Fibroblast of lung (primary cell): ENCODE results near the gene C9orf43. TPM values are rescaled to one million over a fixed set of nuclear protein-coding genes. Genes with fewer than 3 reads are reported as not detected.

ENCODE experiments used
- DNase-seq, 2 donors: peaks; one replicate each; pipeline versions ENCODE4 v3.0.0 to v3.0.0-alpha.2; 2010; ENCODE audit warnings: low read depth in 2 of 2
- H2AFZ ChIP-seq: 2 replicates; pipeline ENCODE4 v1.5.1; 2012; ENCODE audit warnings: low read length, control low read depth, inconsistent platforms
- H3K27ac ChIP-seq: 2 replicates; pipeline ENCODE4 v1.5.1; 2011; ENCODE audit warnings: low read length, control low read depth; ENCODE audit not compliant: insufficient read depth
- H3K27me3 ChIP-seq: 2 replicates; pipeline ENCODE4 v1.5.1; 2011; ENCODE audit warnings: mild to moderate bottlenecking, low read length; ENCODE audit not compliant: control insufficient read depth, insufficient read depth
- H3K36me3 ChIP-seq: 2 replicates; pipeline ENCODE4 v1.5.1; 2011; ENCODE audit warnings: low read length; ENCODE audit not compliant: control insufficient read depth, insufficient read depth
- H3K4me1 ChIP-seq: 2 replicates; pipeline ENCODE4 v1.5.1; 2011; ENCODE audit warnings: low read length; ENCODE audit not compliant: control insufficient read depth, insufficient read depth; ENCODE audit errors: extremely low read depth
- H3K4me2 ChIP-seq: 2 replicates; pipeline ENCODE4 v1.5.1; 2011; ENCODE audit warnings: low read length, control low read depth; ENCODE audit not compliant: insufficient read depth; ENCODE audit errors: extremely low read depth
- H3K4me3 ChIP-seq, 4 experiments: fragments of 200-600 bp in 1 of 4; sonication (generic) in 1 of 4; replicated peaks in 1 of 4; 2 replicates each; pipeline ENCODE4 v1.5.1; 2011 to 2016; ENCODE audit warnings: low read length in 4 of 4, low read depth in 3 of 4, mild to moderate bottlenecking in 3 of 4, control low read depth in 2 of 4, inconsistent platforms in 1 of 4, mixed read lengths in 1 of 4; ENCODE audit not compliant: insufficient read depth in 1 of 4; ENCODE audit errors: control extremely low read depth in 1 of 4
- H3K79me2 ChIP-seq: 2 replicates; pipeline ENCODE4 v1.5.1; 2012; ENCODE audit warnings: mild to moderate bottlenecking, low read length, inconsistent platforms; ENCODE audit not compliant: control insufficient read depth, insufficient read depth
- H3K9ac ChIP-seq: 2 replicates; pipeline ENCODE4 v1.5.1; 2011; ENCODE audit warnings: mild to moderate bottlenecking, low read length, control low read depth; ENCODE audit not compliant: insufficient read depth
- H3K9me3 ChIP-seq: 2 replicates; pipeline ENCODE4 v1.5.1; 2012; ENCODE audit warnings: low read depth, low read length; ENCODE audit not compliant: control insufficient read depth, insufficient read depth
- H4K20me1 ChIP-seq: 2 replicates; pipeline ENCODE4 v1.5.1; 2011; ENCODE audit warnings: low read length; ENCODE audit not compliant: control insufficient read depth, insufficient read depth; ENCODE audit errors: extremely low read depth
- CTCF ChIP-seq, 2 donors: IDR thresholded peaks in 1 of 2; conservative IDR thresholded peaks in 1 of 2; 1 replicate in 1 of 2; 2 replicates in 1 of 2; pipeline ENCODE4 v1.5.1; 2011 to 2012; ENCODE audit warnings: low read length in 2 of 2, control low read depth in 1 of 2, inconsistent platforms in 1 of 2, low read depth in 1 of 2, mild to moderate bottlenecking in 1 of 2
- EZH2 ChIP-seq: IDR thresholded peaks from 2 replicates; pipeline ENCODE4 v1.5.1; 2012; ENCODE audit warnings: low read length, control low read depth, mild to moderate bottlenecking; ENCODE audit errors: missing control alignments
- polyA plus RNA-seq, 2 donors: library from polyadenylated mRNA; depleted of rRNA in 1 of 2; stranded (reverse) in 1 of 2; unstranded in 1 of 2; fragments of >200 nt; gene quantifications; 2 replicates each; pipeline ENCODE4 v1.2.1, GENCODE V29; 2011 to 2012; ENCODE audit warnings: missing spikeins in 1 of 2
- total RNA-seq: library from RNA; depleted of rRNA; stranded (reverse); fragments of >200 nt; gene quantifications from 2 replicates; pipeline ENCODE4 v1.2.1, GENCODE V29; 2014

The C9orf43 gene
- total and polyA plus RNA-seq, 2 donors (not counting 1 experiment from before 2014, with no cell fraction given) = 0.25 to 0.50 TPM

GRCh38 chr9:113426701-113427100 is 16.2 kb downstream of the C9orf43 start:
- no peaks in the 10 kb centered on the region for H3K9me3 ChIP-seq
- DNase-seq = no peak
- no peaks in the 10 kb centered on the region for H4K20me1 ChIP-seq
- no peak overlapping the region for H3K4me3 ChIP-seq
- no peak overlapping the region for H3K9ac ChIP-seq
- H3K27me3 ChIP-seq = peaks cover 7% of the 10 kb centered on the region
- H3K4me2 ChIP-seq = no peak overlapping the region
- H3K36me3 ChIP-seq = no peaks in the 10 kb centered on the region
- no peak overlapping the region for H2AFZ ChIP-seq
- TF ChIP-seq EZH2 = no peak
- no peak for TF ChIP-seq CTCF (conservative IDR thresholded peaks at IDR 0.05 in 1 of 2, IDR thresholded peaks at IDR 0.05 in 1 of 2; ENCODE audit: low read depth in 1 of 2, low read length in 2 of 2)
- H3K4me1 ChIP-seq = no peaks in the 10 kb centered on the region
- no peak overlapping the region for H3K27ac ChIP-seq
- no peaks in the 10 kb centered on the region for H3K79me2 ChIP-seq

GRCh38 chr9:113427629-113428028 is 17.1 kb downstream of the C9orf43 start:
- peaks cover 7% of the 10 kb centered on the region for H3K27me3 ChIP-seq
- peak in 1 of 2 donors; percentile 62 for DNase-seq
- H3K4me2 ChIP-seq = no peak overlapping the region
- H3K9me3 ChIP-seq = no peaks in the 10 kb centered on the region
- H3K4me3 ChIP-seq = no peak overlapping the region
- TF ChIP-seq EZH2 (no peak), CTCF (conservative IDR thresholded peaks at IDR 0.05 in 1 of 2, IDR thresholded peaks at IDR 0.05 in 1 of 2; ENCODE audit: low read depth in 1 of 2, low read length in 2 of 2) (no peak)
- H3K9ac ChIP-seq = no peak overlapping the region
- no peak overlapping the region for H3K27ac ChIP-seq
- no peaks in the 10 kb centered on the region for H4K20me1 ChIP-seq
- H2AFZ ChIP-seq = no peak overlapping the region
- no peaks in the 10 kb centered on the region for H3K4me1 ChIP-seq
- no peaks in the 10 kb centered on the region for H3K36me3 ChIP-seq
- no peaks in the 10 kb centered on the region for H3K79me2 ChIP-seq

GRCh38 chr9:113428062-113428615 is 17.6 kb downstream of the C9orf43 start:
- peak in 1 of 2 donors; percentile 11 for DNase-seq
- H3K9me3 ChIP-seq = no peaks in the 10 kb centered on the region
- no peaks in the 10 kb centered on the region for H3K79me2 ChIP-seq
- no peak overlapping the region for H3K4me3 ChIP-seq
- no peaks in the 10 kb centered on the region for H3K36me3 ChIP-seq
- H3K4me1 ChIP-seq = no peaks in the 10 kb centered on the region
- no peak overlapping the region for H2AFZ ChIP-seq
- peaks cover 7% of the 10 kb centered on the region for H3K27me3 ChIP-seq
- H3K9ac ChIP-seq = no peak overlapping the region
- H4K20me1 ChIP-seq = no peaks in the 10 kb centered on the region
- no peak overlapping the region for H3K4me2 ChIP-seq
- H3K27ac ChIP-seq = no peak overlapping the region
- TF ChIP-seq EZH2 = no peak
- TF ChIP-seq CTCF (conservative IDR thresholded peaks at IDR 0.05 in 1 of 2, IDR thresholded peaks at IDR 0.05 in 1 of 2; ENCODE audit: low read depth in 1 of 2, low read length in 2 of 2) = no peak
